GM18870 (cell line): ENCODE data around the gene RPL27A.
"Not testable (repeated sequence)": the region's sequence is repeated elsewhere in the genome, so short reads cannot be mapped to it uniquely, and the experiment has no call there.

Experiments used
- ATAC-seq: cut with Tn5 transposase; IDR thresholded peaks from one replicate; pipeline ENCODE4 v1.9.1; 2021; ENCODE audit warnings: moderate library complexity; ENCODE audit not compliant: unreplicated experiment

RPL27A gene

DNA sequence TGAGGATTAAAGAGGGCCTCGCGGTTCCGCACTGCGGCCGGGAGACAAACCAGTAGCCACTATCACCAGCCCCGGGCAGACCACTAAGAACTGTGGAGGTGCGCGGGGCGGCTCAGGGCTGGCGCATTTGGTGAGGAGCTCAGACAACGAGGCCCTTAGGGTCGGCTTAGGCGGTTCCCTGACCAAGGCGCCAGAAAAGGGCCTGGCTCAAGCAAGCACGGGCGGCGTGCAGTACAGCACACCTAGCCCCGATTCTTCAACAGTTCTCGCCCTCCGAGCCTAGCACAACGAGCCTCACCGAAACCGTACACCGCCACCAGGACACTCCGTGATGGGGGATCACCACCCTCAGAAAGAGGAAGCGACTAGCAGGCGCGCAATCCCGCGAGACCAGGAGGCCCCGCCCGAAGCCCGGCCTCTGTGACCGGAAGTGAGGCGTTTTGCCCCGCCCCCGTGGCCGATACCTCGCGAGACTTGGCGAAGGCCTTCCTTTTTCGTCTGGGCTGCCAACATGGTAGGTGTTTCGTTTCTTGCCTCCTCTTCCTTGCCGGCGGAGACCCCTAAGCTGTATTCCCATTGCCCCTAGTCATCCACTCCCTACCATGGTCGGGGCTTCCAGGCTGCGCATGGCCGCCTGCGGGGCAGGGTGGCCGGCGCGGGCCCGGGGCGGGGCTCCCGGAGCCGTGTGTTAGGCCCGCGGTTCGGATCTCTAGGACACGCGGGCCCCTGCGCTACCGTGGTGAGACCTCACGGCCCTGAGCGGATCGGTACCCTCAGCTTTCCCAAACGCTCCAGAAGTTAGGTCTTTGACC is at the start of gene RPL27A, which contains the start of gene TRIM66:
Gene RPL27A, plus strand, starts transcription at position 490 of the 812 bp plus-strand sequence. Its CDS starts 22 bp downstream, at position 512.
Gene TRIM66, minus strand, starts transcription at position 363 of the 812 bp plus-strand sequence. CDS start 10,391 bp downstream, outside the sequence.
- ATAC-seq: peak; percentile 88

DNA sequence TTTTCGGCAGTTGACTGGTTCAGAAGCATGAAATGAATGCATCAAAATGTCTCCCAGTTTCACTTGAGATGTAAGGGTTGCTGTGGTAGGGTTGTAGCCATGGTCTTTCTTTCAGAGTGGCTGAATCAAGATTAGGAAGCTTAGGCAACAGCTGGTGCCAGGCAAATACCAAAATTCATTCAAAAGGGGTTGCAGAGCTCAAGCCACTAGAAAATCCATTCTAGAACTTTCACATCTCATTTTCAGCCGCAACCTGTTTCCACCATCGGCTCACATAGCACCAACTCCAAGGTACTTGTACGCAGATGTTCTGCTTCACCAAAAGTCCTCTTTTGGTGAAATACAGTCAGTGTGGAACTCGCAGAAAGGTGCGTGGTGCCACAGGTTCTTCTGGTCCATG is 48.1 kb upstream of the RPL27A start:
- no peak for ATAC-seq

DNA sequence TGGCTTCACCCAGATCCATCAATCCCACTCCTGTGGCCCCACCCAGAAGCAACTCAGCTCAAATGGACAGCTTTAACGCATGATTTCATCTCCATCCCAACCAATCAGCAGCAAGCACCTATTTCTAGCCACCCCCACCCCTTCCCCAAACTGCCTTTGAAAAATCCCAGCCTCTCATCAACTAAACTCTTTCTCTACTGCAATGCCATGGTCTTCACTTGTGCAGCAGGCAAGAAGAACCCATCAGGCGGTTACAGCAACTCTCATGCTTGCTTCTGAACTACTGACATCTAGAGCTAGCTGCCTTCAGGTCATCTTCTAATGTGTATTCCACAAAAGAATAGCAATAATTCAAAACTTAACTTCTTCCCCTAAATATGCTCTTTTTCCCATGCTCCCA is 46.5 kb upstream of the RPL27A start:
- ATAC-seq: no peak

DNA sequence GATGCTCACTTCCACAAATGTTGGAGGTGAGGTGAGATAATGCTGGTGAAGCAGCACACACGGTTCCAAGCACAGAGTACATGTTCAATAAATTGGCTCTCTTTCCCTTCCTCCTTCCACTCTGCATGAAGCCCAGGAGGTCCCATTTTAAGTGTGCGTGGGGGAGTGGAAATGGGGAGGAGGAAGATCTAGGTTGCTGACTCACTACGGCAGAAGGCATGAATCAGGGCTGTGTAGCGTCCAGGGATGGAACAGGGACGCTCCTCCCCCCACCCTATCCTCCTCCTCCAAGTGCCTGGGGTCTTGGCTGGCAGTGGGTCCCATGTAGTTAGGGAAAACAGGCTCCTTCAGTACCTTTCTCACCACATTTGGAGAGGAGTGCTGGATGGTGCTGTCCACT is 44.3 kb upstream of the RPL27A start:
- ATAC-seq: no peak

DNA sequence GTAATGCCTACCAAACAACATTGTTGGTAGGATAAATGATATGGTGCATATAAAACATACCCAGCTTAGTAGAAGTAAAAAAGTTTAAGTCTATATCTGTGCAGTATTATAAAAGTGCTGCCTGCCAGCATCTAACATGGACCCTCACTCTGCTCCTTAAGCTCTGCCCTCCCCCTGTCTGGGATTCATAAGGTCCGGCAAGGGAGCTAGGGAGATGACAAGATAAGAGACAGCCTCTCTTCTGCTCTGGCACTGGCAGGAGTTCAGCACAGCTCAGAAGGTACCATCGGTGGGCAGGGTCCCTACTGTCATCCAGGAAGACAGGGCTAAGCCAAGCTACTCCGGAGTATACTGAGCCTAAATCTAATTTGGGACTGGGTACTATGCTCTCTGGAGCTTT is 42.9 kb upstream of the RPL27A start:
- no peak for ATAC-seq

DNA sequence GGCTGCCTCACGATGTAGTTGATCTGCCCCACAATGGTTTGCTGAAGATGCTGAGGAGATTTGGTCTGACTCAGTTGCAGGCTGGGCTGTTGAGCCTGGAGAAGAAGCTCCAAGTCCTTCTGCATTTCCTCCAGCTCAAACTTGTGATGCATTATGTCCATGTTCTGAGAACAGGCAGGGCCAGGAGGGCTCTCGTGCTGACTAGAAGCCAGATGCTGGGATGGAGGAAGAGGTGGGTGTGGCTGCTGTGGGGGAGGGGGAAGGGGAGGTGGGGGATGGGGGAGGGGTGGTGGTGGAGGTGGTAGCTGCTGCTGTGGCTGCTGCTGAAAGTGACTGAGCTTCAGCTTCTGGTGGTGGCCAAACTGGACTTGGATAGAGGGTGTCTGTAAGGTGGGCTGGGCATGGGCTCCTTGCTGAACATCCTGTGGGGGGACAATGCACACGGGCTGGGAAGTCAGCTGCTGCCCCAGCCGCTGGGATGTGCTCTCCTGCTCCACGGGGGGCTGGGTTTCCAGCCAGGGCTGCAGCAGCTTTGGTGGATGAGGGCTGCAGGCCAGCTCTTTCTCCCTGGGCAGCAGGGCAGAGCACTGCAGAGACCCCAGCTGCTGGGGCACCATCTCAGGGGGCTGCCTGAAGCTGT is 42.2 kb upstream of the RPL27A start:
- no peak for ATAC-seq

DNA sequence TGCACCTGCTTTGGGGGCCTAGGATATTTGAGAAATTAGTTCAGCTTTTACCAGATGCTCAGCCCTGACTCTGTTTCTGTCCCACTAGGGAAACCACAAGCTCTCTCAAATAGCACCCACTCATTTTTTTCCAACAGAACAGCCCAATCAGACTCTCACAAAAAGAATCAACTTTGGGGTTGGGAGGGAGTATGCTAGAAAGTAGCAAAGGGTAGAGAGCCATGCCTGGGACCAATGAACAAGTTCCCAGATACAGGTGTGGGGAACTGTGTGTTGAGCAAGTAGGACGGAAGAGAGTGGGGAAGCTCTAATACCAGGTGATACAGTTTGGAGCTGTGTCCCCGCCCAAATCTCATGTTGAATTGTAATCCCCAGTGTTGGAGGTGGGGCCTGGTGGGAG is 41.3 kb upstream of the RPL27A start:
- ATAC-seq: no peak

DNA sequence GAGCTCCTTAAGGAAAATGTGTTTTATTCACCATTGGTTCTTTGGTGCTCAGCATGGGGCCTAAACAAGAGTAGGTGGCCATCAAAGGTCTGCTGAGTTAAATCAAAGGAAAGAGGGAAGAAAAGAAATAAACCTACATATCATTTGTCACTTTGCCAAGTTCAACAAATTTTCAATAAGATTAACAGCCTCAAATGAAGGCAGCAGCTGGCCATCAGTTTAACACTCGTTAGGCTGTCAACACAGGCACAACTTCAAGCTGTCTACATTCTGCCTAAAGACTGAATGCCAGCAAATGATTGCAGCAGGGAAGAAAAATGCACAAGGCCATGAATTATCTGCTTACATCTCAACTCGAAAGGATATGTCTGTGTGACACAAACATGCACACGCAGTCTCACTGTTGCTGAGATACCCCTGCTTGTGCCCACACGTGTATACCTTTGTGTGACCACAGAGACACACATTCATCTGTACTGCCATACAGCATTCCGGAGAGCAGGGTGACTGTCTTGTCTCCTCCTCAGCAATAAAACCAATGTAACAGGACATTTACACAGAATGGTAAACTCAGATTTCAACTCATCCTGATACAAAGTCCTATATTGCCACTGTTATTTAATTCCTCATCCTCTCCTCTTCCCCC is 40.3 kb upstream of the RPL27A start:
- ATAC-seq: no peak

DNA sequence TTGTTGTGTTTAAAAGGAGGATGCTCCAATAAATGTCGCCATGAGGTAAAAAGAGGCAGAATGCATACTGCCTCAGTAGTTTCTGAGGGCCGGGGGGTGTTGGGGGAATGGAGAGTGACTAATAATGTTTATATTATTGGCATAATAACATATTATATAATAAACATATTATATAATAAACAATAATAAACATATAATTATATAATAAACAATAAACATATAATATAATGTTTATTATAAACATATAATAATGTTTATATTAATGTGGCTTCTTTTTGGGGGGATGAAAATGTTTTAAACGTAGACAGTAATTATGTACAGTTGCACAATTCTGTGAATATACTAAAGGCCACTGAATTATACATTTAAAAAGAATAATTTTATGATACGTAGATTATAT is 35.7 kb upstream of the RPL27A start:
- ATAC-seq: no peak

DNA sequence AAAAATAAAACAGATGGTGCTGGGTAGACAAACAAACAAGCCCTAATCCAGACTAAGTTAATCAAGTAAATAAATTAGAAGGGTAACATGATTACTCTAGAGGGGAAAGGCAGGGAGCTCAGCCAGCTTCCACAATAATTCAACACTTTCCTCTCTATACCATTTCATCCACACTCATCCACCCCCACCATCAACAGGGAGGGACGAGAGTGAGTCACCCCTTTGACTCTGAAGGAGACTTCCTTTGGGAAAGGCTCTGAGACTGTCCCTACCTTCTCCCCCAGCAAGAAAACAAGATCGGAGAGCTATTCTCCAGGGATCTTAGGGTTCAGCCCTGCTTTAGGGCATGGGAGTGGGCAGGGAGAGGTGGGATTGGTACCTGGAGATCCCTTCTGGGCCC is 33.2 kb upstream of the RPL27A start:
- no peak for ATAC-seq

DNA sequence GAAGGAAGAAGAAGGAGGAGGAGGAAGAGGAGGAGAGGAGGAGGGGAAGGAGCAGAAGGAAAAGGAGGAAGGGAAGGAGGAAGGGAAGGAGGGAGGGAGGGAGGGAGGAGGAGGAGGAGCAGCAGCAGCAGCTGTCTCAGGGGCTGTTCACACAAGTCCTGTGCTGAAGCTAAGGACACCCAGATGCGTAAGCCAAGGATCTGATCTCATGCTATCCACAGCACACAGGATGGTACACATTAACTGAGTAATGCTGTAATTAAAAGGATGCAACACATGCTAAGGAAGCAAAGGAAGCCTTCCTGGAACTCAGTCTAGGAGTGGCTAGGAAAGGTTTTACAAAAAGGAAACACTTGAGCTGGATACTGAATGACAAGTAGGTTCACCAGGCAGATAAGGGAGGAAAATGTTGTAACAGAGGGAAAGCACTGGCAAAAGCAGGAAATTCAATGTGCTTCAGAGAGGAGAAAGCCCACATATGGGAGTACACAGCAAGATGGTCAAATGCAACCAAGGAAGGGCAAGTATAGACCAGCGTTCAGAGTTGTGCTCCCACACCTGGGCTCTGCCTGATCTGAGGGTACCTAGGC is 32.1 kb upstream of the RPL27A start:
- no peak for ATAC-seq

DNA sequence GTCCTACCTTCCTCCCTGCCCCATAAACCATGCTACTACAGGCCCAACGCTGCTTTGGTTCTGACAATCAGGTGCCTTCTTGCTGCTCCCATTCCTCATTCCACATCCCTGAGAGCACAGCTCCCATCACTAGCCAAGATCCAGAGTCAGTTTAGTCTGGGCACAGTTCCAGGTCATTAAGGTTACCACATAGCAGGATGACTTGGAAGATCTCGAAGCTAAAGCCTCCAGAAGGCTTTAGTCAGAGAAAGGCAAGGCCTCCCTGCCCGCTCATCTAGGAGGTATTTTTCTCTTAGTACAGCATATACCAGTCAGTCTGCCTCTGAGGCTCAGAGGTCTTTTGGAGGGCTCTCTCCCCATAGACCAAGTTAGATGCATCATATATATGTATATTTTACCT is 30.5 kb upstream of the RPL27A start:
- no peak for ATAC-seq

DNA sequence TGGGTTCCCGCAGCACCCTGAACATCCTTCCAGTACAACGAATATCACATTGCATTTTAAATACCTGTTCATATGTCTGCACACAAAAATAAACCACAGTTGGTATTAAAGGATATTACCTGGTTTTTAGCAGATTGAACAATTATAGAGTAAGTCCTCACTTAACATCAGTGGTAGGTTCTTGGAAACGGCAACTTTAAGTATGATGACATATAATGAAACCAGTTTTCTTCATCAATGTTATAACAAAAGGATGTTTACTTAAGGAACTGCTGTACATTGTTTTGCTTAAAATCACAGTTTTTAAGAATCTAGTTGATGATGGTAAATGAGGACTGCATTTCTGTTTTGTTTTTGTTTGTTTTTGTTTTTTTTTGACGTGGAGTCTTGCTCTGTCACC is 28.1 kb upstream of the RPL27A start:
- ATAC-seq: no peak

DNA sequence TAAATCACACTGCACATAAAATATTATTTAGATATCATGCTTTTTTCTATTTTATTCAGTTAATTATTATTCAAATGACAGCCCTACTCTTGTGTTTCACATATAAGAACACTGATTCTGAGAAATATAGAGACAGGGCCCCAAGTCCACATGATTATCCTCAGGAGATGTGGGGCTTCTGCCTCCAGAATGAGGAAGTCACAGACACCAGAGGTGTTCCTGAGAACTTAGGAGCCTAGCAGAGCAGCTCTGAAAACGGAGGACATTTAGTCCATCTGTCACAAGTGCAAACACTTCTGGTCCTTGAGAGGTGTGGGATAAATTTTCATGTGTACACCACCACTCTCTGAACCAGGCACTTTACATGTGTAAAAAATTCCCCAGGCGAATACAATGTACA is 26.3 kb upstream of the RPL27A start:
- ATAC-seq: no peak

DNA sequence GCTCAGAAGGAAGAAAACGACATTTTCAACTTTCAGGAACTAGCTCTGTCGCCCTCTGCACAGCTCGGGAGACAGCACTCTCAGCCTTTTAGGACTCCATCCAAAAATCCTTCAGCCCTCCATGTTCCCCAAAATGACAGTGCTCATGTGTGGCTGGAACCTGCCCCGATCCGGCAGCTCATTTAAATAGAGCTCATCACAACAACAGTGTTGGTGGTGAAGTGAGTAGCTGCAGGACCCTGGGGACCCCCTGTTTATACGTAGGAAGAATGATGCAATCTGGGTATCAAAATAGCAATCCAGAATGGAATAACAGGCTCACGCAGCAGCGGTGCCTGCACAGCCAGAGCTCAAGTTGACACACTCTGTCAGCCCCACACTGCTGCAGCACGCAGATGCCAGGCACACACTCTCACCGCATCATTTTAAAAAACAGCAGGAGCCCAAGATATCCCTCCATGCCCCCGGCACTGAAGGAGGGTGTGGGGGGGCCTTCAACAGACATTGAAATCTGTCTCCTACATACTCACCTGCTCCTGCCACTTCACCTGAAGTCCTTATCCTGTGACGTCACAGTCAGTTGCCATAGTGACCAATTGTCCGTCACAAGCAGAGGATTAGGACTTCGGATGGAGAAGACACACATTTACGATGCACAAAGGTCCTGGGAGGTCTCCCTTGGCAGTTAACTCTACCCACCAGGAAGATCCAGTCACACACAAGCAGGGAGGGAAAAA is 24.1 kb upstream of the RPL27A start:
- ATAC-seq: no peak

DNA sequence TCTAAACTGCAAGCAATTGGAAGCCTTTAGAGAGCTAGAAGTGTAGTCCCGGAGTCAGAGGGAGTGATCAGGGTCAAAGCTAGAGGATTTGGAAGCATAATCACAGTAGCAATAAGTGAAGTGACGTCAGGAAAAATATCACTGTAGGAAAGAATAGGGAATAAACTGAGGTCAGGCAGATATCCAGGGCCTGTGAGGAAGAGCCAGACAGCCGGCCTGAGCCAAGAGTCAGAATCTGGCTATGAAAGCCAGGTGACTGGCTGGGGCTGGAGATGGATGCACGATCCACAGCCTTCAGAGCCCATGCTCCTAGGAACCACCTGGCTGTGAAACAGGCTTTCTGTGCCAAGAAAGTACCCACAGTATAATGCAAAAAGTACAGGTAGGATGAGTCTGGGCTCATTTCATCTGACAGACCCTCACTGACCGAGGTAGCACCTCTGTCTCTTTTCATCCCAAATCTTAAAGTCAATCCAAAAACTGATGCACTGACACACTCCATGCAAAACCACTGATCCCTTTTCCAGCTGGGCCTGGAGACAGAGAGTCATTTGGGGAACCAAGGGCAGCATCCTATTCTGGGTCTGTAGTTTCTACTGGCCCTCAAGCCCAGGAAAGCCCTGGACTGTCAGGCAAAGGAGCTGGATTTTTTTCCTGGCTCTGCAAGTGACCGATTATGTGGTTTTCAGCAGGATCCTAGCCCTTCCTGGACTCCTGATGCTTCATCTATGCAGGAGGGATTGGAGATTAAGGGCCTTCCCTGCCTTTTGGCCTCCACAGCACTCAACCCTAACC is 21.4 kb upstream of the RPL27A start:
- no peak for ATAC-seq

DNA sequence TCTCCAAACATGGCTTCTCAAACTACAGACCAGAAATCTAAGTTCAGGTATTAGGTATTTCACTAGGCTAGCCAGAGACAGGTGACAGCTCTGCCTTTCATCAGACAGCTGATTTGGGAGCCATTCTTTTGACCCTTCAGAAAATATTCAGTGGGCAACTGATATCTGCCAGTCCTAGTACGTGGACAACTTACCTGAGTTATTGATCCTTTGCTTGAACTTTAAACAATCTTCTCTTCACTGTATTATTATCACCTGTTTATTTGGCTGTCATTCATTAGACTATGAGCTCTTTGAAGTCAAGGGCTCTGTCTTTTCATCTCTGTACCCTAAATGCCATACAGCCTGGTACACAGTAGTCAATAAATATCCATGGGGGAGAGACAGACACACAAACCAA is 17.4 kb upstream of the RPL27A start:
- no peak for ATAC-seq

DNA sequence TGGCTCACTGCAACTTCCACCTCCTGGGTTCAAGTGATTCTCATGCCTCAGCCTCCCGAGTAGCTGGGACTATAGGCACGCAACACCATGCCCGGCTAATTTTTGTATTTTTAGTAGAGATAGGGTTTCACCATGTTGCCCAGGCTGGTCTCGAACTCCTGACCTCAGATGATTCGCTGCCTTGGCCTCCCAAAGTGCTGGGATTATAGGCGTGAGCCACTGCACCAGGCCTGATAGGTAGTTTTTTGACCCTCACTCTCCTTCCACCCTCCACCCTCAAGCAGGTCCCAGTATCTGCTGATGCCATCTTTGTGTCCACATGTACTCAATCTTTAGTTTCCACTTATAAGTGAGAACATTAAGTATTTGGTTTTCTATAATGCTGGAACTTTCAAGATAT is 12.5 kb upstream of the RPL27A start:
- not testable (repeated sequence) for ATAC-seq

DNA sequence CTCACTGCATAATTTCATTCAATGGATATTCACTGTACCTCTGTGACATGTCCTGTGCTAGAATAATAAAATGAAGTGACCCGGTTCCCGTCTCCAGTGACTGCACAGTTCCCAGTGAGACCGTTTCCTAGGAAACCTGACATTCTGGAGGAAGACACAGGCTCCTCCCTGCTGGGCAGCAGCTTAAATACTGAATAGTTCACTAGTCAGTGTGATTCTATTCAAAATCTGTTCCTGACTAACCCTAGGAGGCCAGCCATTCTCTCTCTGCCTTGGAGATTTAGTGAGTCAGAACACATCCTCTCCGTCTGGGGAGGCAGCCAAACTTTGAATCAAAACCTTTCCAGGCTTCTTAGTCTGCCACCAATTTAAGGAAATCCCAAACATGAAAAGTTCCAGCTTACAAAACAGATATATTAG is 11.4 kb upstream of the RPL27A start:
- no peak for ATAC-seq

DNA sequence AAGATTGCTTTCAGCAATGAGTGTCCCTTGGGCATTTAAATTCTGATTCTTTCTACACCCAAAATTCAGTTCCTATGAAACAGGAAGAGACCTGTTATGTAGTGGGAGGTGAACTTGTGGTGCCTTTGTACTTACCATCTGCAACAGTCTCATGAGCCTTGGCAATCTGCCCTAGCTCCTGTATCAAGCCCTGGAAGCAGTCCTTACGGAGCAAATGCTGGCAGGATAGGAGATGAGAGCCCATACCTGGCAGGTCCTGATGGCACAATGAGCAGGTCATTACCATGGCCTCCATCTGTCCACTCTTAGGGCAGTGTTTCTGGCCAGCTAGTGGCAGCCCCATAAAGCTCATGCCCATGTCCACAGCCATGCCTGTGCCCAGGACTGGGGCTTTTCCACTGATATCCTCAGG is 10.9 kb upstream of the RPL27A start:
- no peak for ATAC-seq
